ENCODE data around the gene AP4S1.

- no peak for TF ChIP-seq CTCF (IDR thresholded peaks at IDR 0.05)
- TF ChIP-seq POLR2A (IDR thresholded peaks at IDR 0.05): no peak
Measured at GRCh38 chr14:31060253-31060875, 34.9 kb downstream of the AP4S1 start.
